GM06990 (cell line): Measurements from ENCODE around the gene CHST4.
"Not testable (repeated sequence)": the region's sequence is repeated elsewhere in the genome, so short reads cannot be mapped to it uniquely, and the experiment has no call there.

Experiments used
- DNase-seq: peaks from one replicate; pipeline ENCODE4 v3.0.0-alpha.2; 2011; ENCODE audit not compliant: insufficient read length; ENCODE audit errors: extremely low read depth
- H3K27me3 ChIP-seq: replicated peaks from 2 replicates; pipeline ENCODE4 v1.6.0; 2011; ENCODE audit warnings: low read length; ENCODE audit not compliant: control insufficient read depth, insufficient read depth
- H3K36me3 ChIP-seq: 2 replicates; pipeline ENCODE4 v1.5.1; 2011; ENCODE audit warnings: low read length; ENCODE audit not compliant: control insufficient read depth, insufficient read depth
- H3K4me3 ChIP-seq: replicated peaks from 2 replicates; pipeline ENCODE4 v1.5.1; 2011; ENCODE audit warnings: low read depth, mild to moderate bottlenecking, control low read depth, low read length
- CTCF ChIP-seq: IDR thresholded peaks from 2 replicates; pipeline ENCODE4 v1.5.1; 2011; ENCODE audit warnings: low read length, control low read depth, mild to moderate bottlenecking, inconsistent platforms; ENCODE audit not compliant: insufficient read depth, poor library complexity, severe bottlenecking

Gene CHST4

GRCh38 chr16:71498031-71498430, 28.2 kb upstream of the CHST4 start:
- Histone ChIP-seq H3K4me3 (no peak overlapping the region), H3K27me3 (no peaks in the 10 kb centered on the region), H3K36me3 (no peaks in the 10 kb centered on the region)
- no peak for DNase-seq
- TF ChIP-seq CTCF, result no peak

GRCh38 chr16:71499775-71500364, 26.4 kb upstream of the CHST4 start:
- peak; percentile 13 for DNase-seq
- H3K4me3 ChIP-seq, result no peak overlapping the region
- H3K36me3 ChIP-seq, result no peaks in the 10 kb centered on the region
- peak; percentile 63 for TF ChIP-seq CTCF
- no peaks in the 10 kb centered on the region for H3K27me3 ChIP-seq

- no peak for DNase-seq
- Histone ChIP-seq H3K4me3 (no peak overlapping the region), H3K27me3 (no peaks in the 10 kb centered on the region), H3K36me3 (no peaks in the 10 kb centered on the region)
- peak; percentile 7 for TF ChIP-seq CTCF
Measured at GRCh38 chr16:71500964-71501363, 25.3 kb upstream of the CHST4 start.

GRCh38 chr16:71501547-71501946, 24.7 kb upstream of the CHST4 start:
- H3K4me3 ChIP-seq, result no peak overlapping the region
- H3K36me3 ChIP-seq, result no peaks in the 10 kb centered on the region
- TF ChIP-seq CTCF, result peak; percentile 52
- no peak for DNase-seq
- no peaks in the 10 kb centered on the region for H3K27me3 ChIP-seq

GRCh38 chr16:71504051-71504450, 22.2 kb upstream of the CHST4 start:
- not testable (repeated sequence) for H3K36me3 ChIP-seq, DNase-seq, H3K27me3 ChIP-seq

GRCh38 chr16:71504901-71505300, 21.3 kb upstream of the CHST4 start:
- TF ChIP-seq CTCF, result no peak
- no peaks in the 10 kb centered on the region for H3K27me3 ChIP-seq
- DNase-seq, result no peak
- no peaks in the 10 kb centered on the region for H3K36me3 ChIP-seq
- no peak overlapping the region for H3K4me3 ChIP-seq

More at GRCh38 chr16:71504051-71504450, 22.2 kb upstream of the CHST4 start:
- H3K4me3 ChIP-seq, result not testable (repeated sequence)
